ENCODE measurements around the gene DNAJC4. TPM values are rescaled to one million over a fixed set of nuclear protein-coding genes. Genes with fewer than 3 reads are reported as not detected.

The DNAJC4 gene
- total RNA-seq, 1 donor from 2014 or later = 39.1 TPM

- Mint-ChIP-seq H3K9me3 (ENCODE audit: low read depth) (no peaks in the 10 kb centered on the region), H3K36me3 (ENCODE audit: insufficient read depth) (peaks cover 2% of the 10 kb centered on the region), H3K27me3 (no peaks in the 10 kb centered on the region), H3K4me3 (ENCODE audit: low read depth) (peak overlapping the region; percentile 98), H3K27ac (peak overlapping the region; percentile 90), H3K4me1 (ENCODE audit: low read depth) (peaks cover 12% of the 10 kb centered on the region)
- no peak for DNase-seq (ENCODE audit: low spot score, unreplicated experiment)
- TF ChIP-seq, protein P1, sequence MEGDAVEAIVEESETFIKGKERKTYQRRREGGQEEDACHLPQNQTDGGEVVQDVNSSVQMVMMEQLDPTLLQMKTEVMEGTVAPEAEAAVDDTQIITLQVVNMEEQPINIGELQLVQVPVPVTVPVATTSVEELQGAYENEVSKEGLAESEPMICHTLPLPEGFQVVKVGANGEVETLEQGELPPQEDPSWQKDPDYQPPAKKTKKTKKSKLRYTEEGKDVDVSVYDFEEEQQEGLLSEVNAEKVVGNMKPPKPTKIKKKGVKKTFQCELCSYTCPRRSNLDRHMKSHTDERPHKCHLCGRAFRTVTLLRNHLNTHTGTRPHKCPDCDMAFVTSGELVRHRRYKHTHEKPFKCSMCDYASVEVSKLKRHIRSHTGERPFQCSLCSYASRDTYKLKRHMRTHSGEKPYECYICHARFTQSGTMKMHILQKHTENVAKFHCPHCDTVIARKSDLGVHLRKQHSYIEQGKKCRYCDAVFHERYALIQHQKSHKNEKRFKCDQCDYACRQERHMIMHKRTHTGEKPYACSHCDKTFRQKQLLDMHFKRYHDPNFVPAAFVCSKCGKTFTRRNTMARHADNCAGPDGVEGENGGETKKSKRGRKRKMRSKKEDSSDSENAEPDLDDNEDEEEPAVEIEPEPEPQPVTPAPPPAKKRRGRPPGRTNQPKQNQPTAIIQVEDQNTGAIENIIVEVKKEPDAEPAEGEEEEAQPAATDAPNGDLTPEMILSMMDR (IDR thresholded peaks at IDR 0.05; ENCODE audit: unreplicated experiment) = no peak
Measured at GRCh38 chr11:64268025-64268892, 37.9 kb downstream of the DNAJC4 start.

DNA sequence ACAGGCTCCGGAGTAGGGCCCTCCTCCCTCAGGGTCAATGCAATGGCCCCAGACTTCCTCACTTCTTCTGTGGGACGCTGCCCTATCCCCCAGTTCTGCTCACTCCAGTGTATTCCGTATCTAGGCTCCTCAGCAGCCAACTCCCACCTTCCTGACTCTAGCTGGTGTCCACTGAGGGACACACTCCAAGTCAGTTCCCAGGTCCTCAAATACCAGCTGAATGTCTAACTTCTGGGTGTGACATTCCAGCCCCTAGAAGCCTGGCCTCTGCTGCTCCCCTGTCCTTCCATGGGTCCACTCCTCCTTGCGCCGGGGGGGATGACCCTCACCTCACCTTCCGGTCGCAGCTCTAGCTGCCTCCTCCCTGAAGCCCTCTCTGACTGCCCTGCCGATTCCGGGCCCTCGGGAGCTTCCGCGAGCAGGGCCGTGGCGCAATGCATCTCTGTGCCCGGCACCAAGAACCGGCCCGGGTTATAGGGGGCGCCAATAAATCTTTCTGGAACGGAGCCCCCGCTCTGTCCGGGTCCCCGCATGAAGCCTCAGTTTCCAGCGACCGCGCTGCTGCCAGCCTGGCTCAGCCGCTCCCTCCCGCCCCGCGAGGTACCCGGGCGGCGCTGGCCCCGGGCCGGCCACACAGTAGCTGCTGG, 38.7 kb downstream of the DNAJC4 start:
- H3K4me1 Mint-ChIP-seq (ENCODE audit: low read depth) = peaks cover 12% of the 10 kb centered on the region
- DNase-seq (ENCODE audit: low spot score, unreplicated experiment) = no peak
- peak overlapping the region; percentile 90 for H3K27ac Mint-ChIP-seq
- TF ChIP-seq, protein P1 (IDR thresholded peaks at IDR 0.05; ENCODE audit: unreplicated experiment) = no peak
- no peaks in the 10 kb centered on the region for H3K27me3 Mint-ChIP-seq
- no peaks in the 10 kb centered on the region for H3K9me3 Mint-ChIP-seq (ENCODE audit: low read depth)
- peaks cover 2% of the 10 kb centered on the region for H3K36me3 Mint-ChIP-seq (ENCODE audit: insufficient read depth)
- peak overlapping the region; percentile 98 for H3K4me3 Mint-ChIP-seq (ENCODE audit: low read depth)

DNA sequence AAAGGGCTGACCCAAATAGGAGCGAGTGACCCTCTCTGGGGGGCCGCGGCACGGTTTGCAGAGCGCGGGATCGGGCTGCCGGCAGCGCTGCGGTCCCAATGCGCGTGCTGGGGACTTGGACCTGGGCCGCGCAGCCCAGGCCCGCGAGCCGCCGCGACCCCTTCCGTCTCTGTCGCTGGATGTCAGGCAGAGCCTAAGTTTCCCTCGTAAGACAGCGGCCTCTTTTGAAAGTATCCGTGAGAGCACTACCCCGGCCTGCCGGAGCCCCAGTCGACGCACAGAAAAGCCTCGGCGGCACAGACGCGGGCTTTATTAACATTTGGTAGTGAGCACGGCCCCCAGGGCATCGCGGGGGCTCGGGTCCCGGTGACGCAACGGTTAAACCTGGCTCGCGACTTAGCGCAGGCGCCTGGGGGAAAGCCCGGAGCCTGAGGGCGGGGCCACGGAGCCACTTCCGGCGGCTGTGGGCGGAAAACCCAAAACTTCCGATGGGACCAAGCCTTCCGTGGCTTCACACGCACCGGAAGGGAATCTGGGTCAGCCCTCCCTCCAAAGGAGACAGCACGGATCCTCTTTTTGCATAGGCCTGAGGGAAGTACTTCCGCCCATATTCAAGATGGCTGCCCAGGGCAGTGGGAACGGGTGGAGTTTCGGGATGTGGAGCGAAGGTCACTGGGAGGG, 39.3 kb downstream of the DNAJC4 start:
- Mint-ChIP-seq H3K9me3 (ENCODE audit: low read depth) (no peaks in the 10 kb centered on the region), H3K27me3 (no peaks in the 10 kb centered on the region), H3K36me3 (ENCODE audit: insufficient read depth) (peaks cover 2% of the 10 kb centered on the region), H3K27ac (peak overlapping the region; percentile 99), H3K4me1 (ENCODE audit: low read depth) (peaks cover 12% of the 10 kb centered on the region), H3K4me3 (ENCODE audit: low read depth) (peak overlapping the region; percentile 98)
- TF ChIP-seq, protein P1 (IDR thresholded peaks at IDR 0.05; ENCODE audit: unreplicated experiment) = peak; percentile 19
- DNase-seq (ENCODE audit: low spot score, unreplicated experiment) = peak; percentile 91

- TF ChIP-seq, protein P1 (IDR thresholded peaks at IDR 0.05; ENCODE audit: unreplicated experiment) = no peak
- peaks cover 6% of the 10 kb centered on the region for H3K4me1 Mint-ChIP-seq (ENCODE audit: low read depth)
- no peak for DNase-seq (ENCODE audit: low spot score, unreplicated experiment)
- peaks cover 7% of the 10 kb centered on the region for H3K36me3 Mint-ChIP-seq (ENCODE audit: insufficient read depth)
- H3K9me3 Mint-ChIP-seq (ENCODE audit: low read depth) = no peaks in the 10 kb centered on the region
- H3K27ac Mint-ChIP-seq = no peak overlapping the region
- H3K4me3 Mint-ChIP-seq (ENCODE audit: low read depth) = no peak overlapping the region
- H3K27me3 Mint-ChIP-seq = no peaks in the 10 kb centered on the region
Measured at GRCh38 chr11:64275031-64275800, 44.9 kb downstream of the DNAJC4 start.

Data from progenitor cell of endocrine pancreas (in vitro differentiated cells).